ENCODE measurements around the gene CBR3.

- TF ChIP-seq SNAI2 (CRISPR knock-in tag; IDR thresholded peaks at IDR 0.05) (no peak), CREB5 (CRISPR knock-in tag; IDR thresholded peaks at IDR 0.05; ENCODE audit: low read depth) (no peak), PATZ1 (CRISPR knock-in tag; IDR thresholded peaks at IDR 0.05; ENCODE audit: borderline replicate concordance) (no peak), ARNTL (CRISPR knock-in tag; IDR thresholded peaks at IDR 0.05; ENCODE audit: borderline replicate concordance, low read depth) (no peak), TSHZ2 (CRISPR knock-in tag; IDR thresholded peaks at IDR 0.05) (no peak), ZC3H10 (CRISPR knock-in tag; IDR thresholded peaks at IDR 0.05) (no peak), ZNF8 (CRISPR knock-in tag; IDR thresholded peaks at IDR 0.05) (no peak), TOX (CRISPR knock-in tag; IDR thresholded peaks at IDR 0.05; ENCODE audit: borderline replicate concordance) (no peak), OSR1 (CRISPR knock-in tag; IDR thresholded peaks at IDR 0.05) (no peak), POU6F1 (CRISPR knock-in tag; IDR thresholded peaks at IDR 0.05; ENCODE audit: borderline replicate concordance, low read depth) (no peak), CSDC2 (CRISPR knock-in tag; IDR thresholded peaks at IDR 0.05) (no peak), RARB (CRISPR knock-in tag; IDR thresholded peaks at IDR 0.05) (no peak)
Measured at GRCh38 chr21:36163750-36164741, 29.2 kb downstream of the CBR3 start.

All from SK-N-SH treated with all-trans-retinoic acid at 6 μM for 48 hours (cell line).